NCI-H1417 treated with DMSO at 0.1 percent for 48 hours (cell line): ENCODE results near the gene MRPS23.

ENCODE experiments used
- DNase-seq: peaks from one replicate; lab custom pipeline; 2025; lab: John Stamatoyannopoulos, UW

Gene MRPS23

GRCh38 chr17:57838453-57838852, 11.4 kb downstream of the MRPS23 start:
- DNase-seq = no peak

- no peak for DNase-seq
Measured at GRCh38 chr17:57835333-57835900, 14.4 kb downstream of the MRPS23 start.

- DNase-seq = peak; percentile 13
Measured at GRCh38 chr17:57834146-57834741, 15.6 kb downstream of the MRPS23 start.

- DNase-seq = peak; percentile 60
Measured at GRCh38 chr17:57833179-57833939, 16.5 kb downstream of the MRPS23 start.

- DNase-seq = no peak
Measured at GRCh38 chr17:57832314-57833178, 17.3 kb downstream of the MRPS23 start.

GRCh38 chr17:57830880-57831279, 19.0 kb downstream of the MRPS23 start:
- no peak for DNase-seq

- peak; percentile 63 for DNase-seq
Measured at GRCh38 chr17:57823469-57824401, 26.1 kb downstream of the MRPS23 start.

GRCh38 chr17:57819867-57820266, 30.0 kb downstream of the MRPS23 start:
- no peak for DNase-seq

GRCh38 chr17:57819285-57819684, 30.6 kb downstream of the MRPS23 start:
- no peak for DNase-seq

GRCh38 chr17:57818066-57818465, 31.8 kb downstream of the MRPS23 start:
- DNase-seq = no peak

- DNase-seq = no peak
Measured at GRCh38 chr17:57817299-57817698, 32.5 kb downstream of the MRPS23 start.

GRCh38 chr17:57814421-57814820, 35.4 kb downstream of the MRPS23 start:
- no peak for DNase-seq

- DNase-seq = peak; percentile 80
Measured at GRCh38 chr17:57811638-57812280, 38.1 kb downstream of the MRPS23 start.

GRCh38 chr17:57810721-57811637, 38.9 kb downstream of the MRPS23 start:
- DNase-seq = peak; percentile 97

- no peak for DNase-seq
Measured at GRCh38 chr17:57809879-57810278, 40.0 kb downstream of the MRPS23 start.

- no peak for DNase-seq
Measured at GRCh38 chr17:57808882-57809281, 41.0 kb downstream of the MRPS23 start.

- DNase-seq = peak; percentile 61
Measured at GRCh38 chr17:57806167-57806830, 43.5 kb downstream of the MRPS23 start.

GRCh38 chr17:57803021-57803420, 46.8 kb downstream of the MRPS23 start:
- DNase-seq = no peak
